H9 (cell line): ENCODE results near the gene LAMB1. TPM values are rescaled to one million over a fixed set of nuclear protein-coding genes. Genes with fewer than 3 reads are reported as not detected.

Experiments
- DNase-seq: peaks from one replicate; pipeline ENCODE4 v3.0.0-alpha.2; 2017
- H2AFZ ChIP-seq: one replicate; pipeline ENCODE4 v1.6.1; 2013; ENCODE audit warnings: mild to moderate bottlenecking, low read length, control low read depth, moderate library complexity
- H2AK5ac ChIP-seq: 2 replicates; pipeline ENCODE4 v1.6.1; 2013; ENCODE audit warnings: low read length, control low read depth, mixed read lengths; ENCODE audit not compliant: insufficient read length
- H2BK120ac ChIP-seq: one replicate; pipeline ENCODE4 v1.6.1; 2013; ENCODE audit warnings: low read depth, mild to moderate bottlenecking, low read length, control low read depth, inconsistent platforms; ENCODE audit not compliant: poor library complexity, severe bottlenecking
- H2BK12ac ChIP-seq: 2 replicates; pipeline ENCODE4 v1.6.1; 2013; ENCODE audit warnings: low read length, control low read depth, mixed read lengths, low read depth; ENCODE audit not compliant: insufficient read length
- H2BK15ac ChIP-seq: 2 replicates; pipeline ENCODE4 v1.6.1; 2013; ENCODE audit warnings: low read depth, low read length, control low read depth
- H2BK20ac ChIP-seq: one replicate; pipeline ENCODE4 v1.6.1; 2013; ENCODE audit warnings: low read depth, mild to moderate bottlenecking, low read length, control low read depth, inconsistent platforms; ENCODE audit not compliant: poor library complexity, severe bottlenecking
- H2BK5ac ChIP-seq: 2 replicates; pipeline ENCODE4 v1.6.1; 2013; ENCODE audit warnings: low read length, control low read depth, mixed read lengths; ENCODE audit not compliant: insufficient read length
- H3K14ac ChIP-seq: 2 replicates; pipeline ENCODE4 v1.6.1; 2013; ENCODE audit warnings: low read length, control low read depth; ENCODE audit not compliant: insufficient read depth
- H3K18ac ChIP-seq: 2 replicates; pipeline ENCODE4 v1.6.1; 2013; ENCODE audit warnings: low read depth, mild to moderate bottlenecking, mixed read lengths, low read length, control low read depth; ENCODE audit not compliant: insufficient read length
- H3K23ac ChIP-seq: 2 replicates; pipeline ENCODE4 v1.6.1; 2013; ENCODE audit warnings: low read length, control low read depth, mixed read lengths, low read depth; ENCODE audit not compliant: insufficient read length
- H3K23me2 ChIP-seq: 2 replicates; pipeline ENCODE4 v1.6.1; 2013; ENCODE audit warnings: low read depth, mild to moderate bottlenecking, mixed read lengths, low read length, control low read depth; ENCODE audit not compliant: insufficient read length, poor library complexity, severe bottlenecking
- H3K27ac ChIP-seq: 2 replicates; pipeline ENCODE4 v1.5.1; 2013; ENCODE audit warnings: low read length, control low read depth, mixed read lengths, low read depth; ENCODE audit not compliant: insufficient read length
- H3K27me3 ChIP-seq: 2 replicates; pipeline ENCODE4 v1.6.1; 2013; ENCODE audit warnings: low read length, control low read depth, inconsistent platforms; ENCODE audit not compliant: insufficient read depth
- H3K4ac ChIP-seq: 2 replicates; pipeline ENCODE4 v1.6.1; 2013; ENCODE audit warnings: low read depth, mild to moderate bottlenecking, control low read depth, inconsistent platforms, low read length, moderate library complexity
- H3K4me1 ChIP-seq: 2 replicates; pipeline ENCODE4 v1.6.1; 2013; ENCODE audit warnings: low read length, control low read depth, inconsistent platforms; ENCODE audit not compliant: insufficient read depth
- H3K4me2 ChIP-seq: 2 replicates; pipeline ENCODE4 v1.6.1; 2013; ENCODE audit warnings: low read length, control low read depth, mixed read lengths; ENCODE audit not compliant: insufficient read length, insufficient read depth
- H3K56ac ChIP-seq: 2 replicates; pipeline ENCODE4 v1.6.1; 2013; ENCODE audit warnings: low read depth, mild to moderate bottlenecking, mixed read lengths, low read length, control low read depth; ENCODE audit not compliant: insufficient read length
- H3K79me1 ChIP-seq: 2 replicates; pipeline ENCODE4 v1.6.1; 2013; ENCODE audit warnings: low read depth, mild to moderate bottlenecking, moderate library complexity, low read length, control low read depth, inconsistent platforms; ENCODE audit not compliant: insufficient read depth, poor library complexity, severe bottlenecking
- H3K79me2 ChIP-seq: 2 replicates; pipeline ENCODE4 v1.6.1; 2013; ENCODE audit warnings: low read length, control low read depth, inconsistent platforms; ENCODE audit not compliant: insufficient read depth
- H3K9ac ChIP-seq: 2 replicates; pipeline ENCODE4 v1.6.1; 2013; ENCODE audit warnings: low read length, control low read depth, mixed read lengths; ENCODE audit not compliant: insufficient read length; ENCODE audit errors: extremely low read depth
- H3K9me3 ChIP-seq: one replicate; pipeline ENCODE4 v1.6.1; 2013; ENCODE audit warnings: low read depth, low read length, inconsistent platforms; ENCODE audit not compliant: control insufficient read depth
- H3T11ph ChIP-seq: one replicate; pipeline ENCODE4 v1.6.1; 2013; ENCODE audit warnings: mild to moderate bottlenecking, low read length, control low read depth, inconsistent platforms
- H4K20me1 ChIP-seq: one replicate; pipeline ENCODE4 v1.6.1; 2013; ENCODE audit not compliant: control insufficient read depth, insufficient read length, insufficient read depth
- H4K5ac ChIP-seq: 2 replicates; pipeline ENCODE4 v1.6.1; 2013; ENCODE audit warnings: low read depth, mild to moderate bottlenecking, mixed read lengths, low read length, control low read depth; ENCODE audit not compliant: insufficient read length
- H4K8ac ChIP-seq: replicated peaks from 2 replicates; pipeline ENCODE4 v1.6.1; 2013; ENCODE audit warnings: low read length, control low read depth, mixed read lengths, low read depth; ENCODE audit not compliant: insufficient read length
- H4K91ac ChIP-seq: 2 replicates; pipeline ENCODE4 v1.6.1; 2013; ENCODE audit warnings: low read depth, mild to moderate bottlenecking, moderate library complexity, mixed read lengths, low read length, control low read depth; ENCODE audit not compliant: insufficient read length
- H3K27ac Mint-ChIP-seq, 3 experiments: 2 replicates in 2 of 3; 3 replicates in 1 of 3; pipeline ENCODE4 v1.8.0; 2020 to 2021; ENCODE audit warnings: mixed read lengths in 3 of 3, mild to moderate bottlenecking in 1 of 3, moderate library complexity in 1 of 3
- H3K27me3 Mint-ChIP-seq: 2 replicates; pipeline ENCODE4 v1.8.0; 2021; ENCODE audit warnings: low read depth, mild to moderate bottlenecking, moderate library complexity, mixed read lengths
- H3K36me3 Mint-ChIP-seq, 3 experiments: 2 replicates in 2 of 3; 3 replicates in 1 of 3; pipeline ENCODE4 v1.8.0; 2020 to 2021; ENCODE audit warnings: low read depth in 3 of 3, mixed read lengths in 3 of 3; ENCODE audit not compliant: insufficient read depth in 1 of 3
- H3K4me1 Mint-ChIP-seq, 2 experiments: 2 replicates each; pipeline ENCODE4 v1.8.0; 2020; ENCODE audit warnings: mixed read lengths in 2 of 2
- H3K4me3 Mint-ChIP-seq, 2 experiments: 2 replicates in 1 of 2; 3 replicates in 1 of 2; pipeline ENCODE4 v1.8.0; 2020 to 2021; ENCODE audit warnings: mild to moderate bottlenecking in 2 of 2, mixed read lengths in 2 of 2, moderate library complexity in 1 of 2
- H3K9me3 Mint-ChIP-seq, 2 experiments: 2 replicates in 1 of 2; 3 replicates in 1 of 2; pipeline ENCODE4 v1.8.0; 2020; ENCODE audit warnings: mild to moderate bottlenecking in 2 of 2, mixed read lengths in 2 of 2, moderate library complexity in 1 of 2
- CTCF ChIP-seq: fragments of 200-600 bp; sonication (generic); conservative IDR thresholded peaks from 3 replicates; pipeline ENCODE4 v1.8.0; 2021; ENCODE audit warnings: antibody characterized with exemption, mild to moderate bottlenecking
- WGBS: extraction: QIAGEN DNeasy Blood & Tissue Kit; methylation state at CpG from one replicate; pipeline ENCODE4 v1.1.7; 2013; ENCODE audit warnings: missing lambda C conversion rate, low lambda C conversion rate, mixed read lengths; ENCODE audit not compliant: insufficient read length; ENCODE audit errors: extremely low coverage; 5-methylcytosine and 5-hydroxymethylcytosine counted together
- total RNA-seq: library from RNA; stranded (reverse); gene quantifications from 2 replicates; pipeline ENCODE4 v1.2.1, GENCODE V29; 2021

Gene LAMB1
- total RNA-seq, 1 experiment from 2014 or later = 75.8 TPM

- Histone ChIP-seq H2BK20ac (no peak overlapping the region), H3K23ac (no peak overlapping the region), H3K27ac (no peak overlapping the region), H3K4ac (no peak overlapping the region), H2AFZ (no peak overlapping the region), H3K79me2 (no peaks in the 10 kb centered on the region), H4K5ac (no peak overlapping the region), H3K4me1 (no peaks in the 10 kb centered on the region), H3K79me1 (no peaks in the 10 kb centered on the region), H2BK12ac (no peak overlapping the region), H3K27me3 (no peaks in the 10 kb centered on the region), H3K56ac (no peak overlapping the region), H2BK5ac (no peak overlapping the region), H3K9ac (no peak overlapping the region), H2BK120ac (no peak overlapping the region), H2BK15ac (no peak overlapping the region), H3T11ph (no peak overlapping the region), H4K91ac (no peak overlapping the region), H3K4me2 (no peak overlapping the region), H4K8ac (no peak overlapping the region), H3K23me2 (no peaks in the 10 kb centered on the region), H3K18ac (no peak overlapping the region), H2AK5ac (no peak overlapping the region), H3K14ac (no peak overlapping the region), H4K20me1 (no peaks in the 10 kb centered on the region), H3K9me3 (no peaks in the 10 kb centered on the region)
- WGBS = no CpG with 5 or more reads among the region's 2 CpGs
- DNase-seq = no peak
- Mint-ChIP-seq H3K36me3 (peaks cover 2 to 72% (median 38%) of the 10 kb centered on the region in 3 experiments; a peak in 5 of 7 replicates), H3K9me3 (no peaks in the 10 kb centered on the region), H3K27me3 (no peaks in the 10 kb centered on the region), H3K4me3 (no peak overlapping the region), H3K4me1 (peaks cover 0 to 2% of the 10 kb centered on the region in 2 experiments; a peak in 1 of 4 replicates), H3K27ac (0 out of 7 replicates have a peak overlapping the region, but pooled peaks of 1 of the 3 experiments have one; percentile 35)
- TF ChIP-seq CTCF = no peak
Measured at GRCh38 chr7:107945332-107945731, 57.6 kb downstream of the LAMB1 start.
